GM15510 (cell line): ENCODE results near the gene CLEC2A.

ENCODE experiments used
- POLR2A ChIP-seq: IDR thresholded peaks from 3 replicates; pipeline ENCODE4 v1.6.1; 2011; ENCODE audit warnings: borderline replicate concordance; ENCODE audit not compliant: insufficient read length; ENCODE audit errors: extremely low read depth

The CLEC2A gene

GRCh38 chr12:9941838-9942237 is 9.7 kb upstream of the CLEC2A start:
- TF ChIP-seq POLR2A: no peak

GRCh38 chr12:9940375-9940774 is 8.2 kb upstream of the CLEC2A start:
- TF ChIP-seq POLR2A: no peak

GRCh38 chr12:9936591-9936990 is 4.4 kb upstream of the CLEC2A start:
- no peak for TF ChIP-seq POLR2A

GRCh38 chr12:9935026-9935425 is 2.9 kb upstream of the CLEC2A start:
- TF ChIP-seq POLR2A: no peak

GRCh38 chr12:9933958-9934357 is 1.8 kb upstream of the CLEC2A start:
- TF ChIP-seq POLR2A: no peak

- no peak for TF ChIP-seq POLR2A
Measured at GRCh38 chr12:9931245-9931644, 925 bp downstream of the CLEC2A start.

- no peak for TF ChIP-seq POLR2A
Measured at GRCh38 chr12:9928607-9929006, 3.6 kb downstream of the CLEC2A start.

- TF ChIP-seq POLR2A: no peak
Measured at GRCh38 chr12:9926876-9927275, 5.3 kb downstream of the CLEC2A start.

GRCh38 chr12:9925705-9926393 is 6.3 kb downstream of the CLEC2A start:
- no peak for TF ChIP-seq POLR2A

GRCh38 chr12:9922429-9922828 is 9.7 kb downstream of the CLEC2A start:
- no peak for TF ChIP-seq POLR2A

GRCh38 chr12:9920451-9920850 is 11.7 kb downstream of the CLEC2A start:
- TF ChIP-seq POLR2A: no peak

- TF ChIP-seq POLR2A: no peak
Measured at GRCh38 chr12:9919443-9919842, 12.7 kb downstream of the CLEC2A start.

- TF ChIP-seq POLR2A: no peak
Measured at GRCh38 chr12:9911708-9912107, 20.5 kb downstream of the CLEC2A start.

GRCh38 chr12:9910716-9911421 is 21.3 kb downstream of the CLEC2A start:
- no peak for TF ChIP-seq POLR2A

GRCh38 chr12:9909724-9910123 is 22.4 kb downstream of the CLEC2A start:
- no peak for TF ChIP-seq POLR2A

- TF ChIP-seq POLR2A: no peak
Measured at GRCh38 chr12:9908350-9908749, 23.8 kb downstream of the CLEC2A start.
